Heart right ventricle (tissue), 16 donors: ENCODE results near the gene LRRC71. TPM values are rescaled to one million over a fixed set of nuclear protein-coding genes. Genes with fewer than 3 reads are reported as not detected.

Source experiments
- ATAC-seq, 8 donors: fragments of 200-7000 bp; cut with Tn5 transposase; one replicate each; pipeline ENCODE4 v1.9.1; 2020; ENCODE audit warnings: mild to moderate bottlenecking in 8 of 8, moderate library complexity in 8 of 8, moderate number of reproducible peaks in 1 of 8
- DNase-seq, 2 donors: peaks; one replicate each; pipeline ENCODE4 v3.0.0-alpha.2; 2020
- H3K27ac ChIP-seq, 10 donors: fragments of 200-600 bp; sonication (generic) in 2 of 10; one replicate each; pipeline versions ENCODE4 v1.5.0 to v1.8.0; 2020 to 2022; ENCODE audit warnings: mild to moderate bottlenecking in 3 of 10
- H3K27me3 ChIP-seq, 7 donors: fragments of 200-600 bp; one replicate each; pipeline ENCODE4 v1.8.0; 2021 to 2022; ENCODE audit warnings: mild to moderate bottlenecking in 2 of 7
- H3K36me3 ChIP-seq, 9 donors: fragments of 200-600 bp; sonication (generic) in 1 of 9; one replicate each; pipeline versions ENCODE4 v1.5.0 to v1.8.0; 2020 to 2022; ENCODE audit warnings: mild to moderate bottlenecking in 2 of 9
- H3K4me1 ChIP-seq, 9 donors: fragments of 200-600 bp; sonication (generic) in 1 of 9; one replicate each; pipeline versions ENCODE4 v1.5.0 to v1.8.0; 2020 to 2022; ENCODE audit warnings: mild to moderate bottlenecking in 4 of 9
- H3K4me3 ChIP-seq, 10 donors: fragments of 200-600 bp; sonication (generic) in 2 of 10; one replicate each; pipeline versions ENCODE4 v1.5.0 to v1.8.0; 2020 to 2022; ENCODE audit warnings: mild to moderate bottlenecking in 7 of 10, moderate library complexity in 2 of 10
- H3K9me3 ChIP-seq, 11 donors: fragments of 200-600 bp in 10 of 11; sonication (generic) in 2 of 11; one replicate each; pipeline versions ENCODE4 v1.5.0 to v1.8.0; 2013 to 2022; ENCODE audit warnings: mild to moderate bottlenecking in 2 of 11, control low read depth in 1 of 11, moderate library complexity in 1 of 11
- CTCF ChIP-seq, 9 donors: fragments of 200-600 bp; sonication (generic) in 2 of 9; IDR thresholded peaks; one replicate each; pipeline versions ENCODE4 v1.5.0 to v1.8.0; 2021 to 2022; ENCODE audit warnings: antibody characterized with exemption in 9 of 9, mild to moderate bottlenecking in 5 of 9, moderate library complexity in 1 of 9
- WGBS, 2 donors: extraction: QIAGEN DNeasy Blood & Tissue Kit; methylation state at CpG; one replicate each; pipeline ENCODE4 v1.1.7; 2013; ENCODE audit warnings: inconsistent platforms in 1 of 2; 5-methylcytosine and 5-hydroxymethylcytosine counted together
- intact Hi-C, 10 donors: fragments of 100-400 bp; cut with DNase I; formaldehyde crosslinking; loops; one replicate each; pipeline versions ENCODE4 v1.11.1 to v1.14.2; 2022
- polyA plus RNA-seq, 2 donors: library from polyadenylated mRNA; stranded (reverse); fragments of 200-250 nt; gene quantifications; one replicate each; pipeline ENCODE4 v1.2.3, GENCODE V29; 2013
- total RNA-seq, 10 donors: library from RNA; stranded (reverse); fragmentation: NEBNext Ultra II Directional in 3 of 10; extraction: Animal tissue kit (Norgen Biotek cat#: 25700) in 3 of 10; gene quantifications; one replicate each; pipeline versions ENCODE4 v1.2.1 to v1.2.4, GENCODE V29; 2021 to 2023
- donor health status: Arrhythmogenic right ventricular cardiomyopathy.
- donor health status: ischemic (EF 13 %, LVEDD 7.1; RV severe dilation, severe dysfunction).
- donor health status: healthy with polysubstance abuse.
- donor health status: DM: no; HTN: yes; CAD: no.
- donor health status: DM: no; HTN: no; CAD: no.
- donor health status: ischemic (EF 25% LVEDD 6.9; RV normal size, moderate dysfunction).
- donor health status: ischemic (EF 25% LVEDD 5.7; RV mildly dilated, moderate dysfunction).
- donor health status: healthy.
- donor health status: DM: yes; HTN: yes; CAD: no.
- donor health status: Ischemic cardiomyopathy.
- donor health status: ischemic (EF 35%, LVEDD 5.7; RV mildly dilated, moderate dysfunction).
- donor health status: nonischemic (EF 11% LVEDD 7.7; RV severe dilation, severe dysfunction).
- donor health status: DM: yes; HTN: yes; CAD: no.
- donor health status: PGD.
- donor health status: ischemic (EF 29% LVEDD 5.4; RV normal size, mild dysfunction).
- donor health status: nonischemic (EF 23%, LVEDD 6.1; RV moderate dilation, normal function).

LRRC71 gene
- total and polyA plus RNA-seq, 12 donors: 0.06 to 0.51 (median 0.35) TPM; not detected in 7

- TF ChIP-seq CTCF (IDR thresholded peaks at IDR 0.05): no peak
- no peak for ATAC-seq
- Histone ChIP-seq H3K36me3 (peaks cover 0 to 100% (median 75%) of the 10 kb centered on the region in 9 donors), H3K4me3 (no peak overlapping the region), H3K9me3 (no peaks in the 10 kb centered on the region), H3K27me3 (no peaks in the 10 kb centered on the region), H3K4me1 (no peaks in the 10 kb centered on the region), H3K27ac (no peak overlapping the region)
- DNase-seq: no peak
- intact Hi-C loops: no loop called here
- 96% methylated on average over 9 of the region's 9 CpGs for WGBS, 2 donors
Observed at GRCh38 chr1:156947127-156947526, 26.7 kb downstream of the LRRC71 start.

- peaks cover 0 to 100% (median 74%) of the 10 kb centered on the region in 9 donors for H3K36me3 ChIP-seq
- H3K27ac ChIP-seq: no peak overlapping the region
- no peak overlapping the region for H3K4me3 ChIP-seq
- WGBS, 2 donors: 98% methylated on average over 17 of the region's 17 CpGs
- no peak for TF ChIP-seq CTCF (IDR thresholded peaks at IDR 0.05)
- DNase-seq (no peak), ATAC-seq (no peak)
- intact Hi-C loops: no loop called here
- H3K27me3 ChIP-seq: no peaks in the 10 kb centered on the region
- H3K9me3 ChIP-seq: no peaks in the 10 kb centered on the region
- H3K4me1 ChIP-seq: no peaks in the 10 kb centered on the region
Observed at GRCh38 chr1:156947818-156948525, 27.5 kb downstream of the LRRC71 start.

GRCh38 chr1:156948708-156949107 lies 28.3 kb downstream of the LRRC71 start:
- WGBS, 2 donors: 71 to 74% methylated on average over 4 of the region's 4 CpGs

GRCh38 chr1:156949127-156949526 lies 28.7 kb downstream of the LRRC71 start:
- TF ChIP-seq CTCF (IDR thresholded peaks at IDR 0.05): no peak
- Histone ChIP-seq H3K27ac (no peak overlapping the region), H3K4me1 (no peaks in the 10 kb centered on the region), H3K36me3 (peaks cover 0 to 100% (median 64%) of the 10 kb centered on the region in 9 donors), H3K27me3 (no peaks in the 10 kb centered on the region), H3K4me3 (no peak overlapping the region), H3K9me3 (no peaks in the 10 kb centered on the region)
- intact Hi-C loops: no loop called here
- ATAC-seq: no peak
- WGBS, 2 donors: 76 to 86% methylated on average over 5 of the region's 5 CpGs
- no peak for DNase-seq

More at GRCh38 chr1:156948708-156949107, 28.3 kb downstream of the LRRC71 start:
- ATAC-seq: no peak
- TF ChIP-seq CTCF (IDR thresholded peaks at IDR 0.05): peak in 1 of 9 donors; percentile 14
- Histone ChIP-seq H3K27me3 (no peaks in the 10 kb centered on the region), H3K4me3 (no peak overlapping the region), H3K27ac (no peak overlapping the region), H3K9me3 (no peaks in the 10 kb centered on the region), H3K4me1 (no peaks in the 10 kb centered on the region), H3K36me3 (peaks cover 0 to 100% (median 68%) of the 10 kb centered on the region in 9 donors)
- intact Hi-C loops: no loop called here
- DNase-seq: no peak
